Coronary artery (tissue), 2 donors: ENCODE data around the gene SLCO4C1.

ENCODE experiments used
- DNase-seq: peaks from one replicate; pipeline ENCODE4 v3.0.0-alpha.2; 2017; ENCODE audit warnings: low spot score
- H3K27ac ChIP-seq, 2 donors: fragments of 200-600 bp; sonication (generic); one replicate each; pipeline ENCODE4 v1.5.1; 2016 to 2019
- H3K4me3 ChIP-seq: fragments of 200-600 bp; sonication (generic); 2 replicates; pipeline ENCODE4 v1.5.1; 2016; ENCODE audit warnings: mild to moderate bottlenecking, moderate library complexity
- TF ChIP-seq, protein P1 (sequence below): fragments of 200-600 bp; sonication (generic); IDR thresholded peaks from one replicate; pipeline ENCODE4 v1.5.1; 2019; ENCODE audit warnings: antibody characterized with exemption

Gene SLCO4C1

DNA sequence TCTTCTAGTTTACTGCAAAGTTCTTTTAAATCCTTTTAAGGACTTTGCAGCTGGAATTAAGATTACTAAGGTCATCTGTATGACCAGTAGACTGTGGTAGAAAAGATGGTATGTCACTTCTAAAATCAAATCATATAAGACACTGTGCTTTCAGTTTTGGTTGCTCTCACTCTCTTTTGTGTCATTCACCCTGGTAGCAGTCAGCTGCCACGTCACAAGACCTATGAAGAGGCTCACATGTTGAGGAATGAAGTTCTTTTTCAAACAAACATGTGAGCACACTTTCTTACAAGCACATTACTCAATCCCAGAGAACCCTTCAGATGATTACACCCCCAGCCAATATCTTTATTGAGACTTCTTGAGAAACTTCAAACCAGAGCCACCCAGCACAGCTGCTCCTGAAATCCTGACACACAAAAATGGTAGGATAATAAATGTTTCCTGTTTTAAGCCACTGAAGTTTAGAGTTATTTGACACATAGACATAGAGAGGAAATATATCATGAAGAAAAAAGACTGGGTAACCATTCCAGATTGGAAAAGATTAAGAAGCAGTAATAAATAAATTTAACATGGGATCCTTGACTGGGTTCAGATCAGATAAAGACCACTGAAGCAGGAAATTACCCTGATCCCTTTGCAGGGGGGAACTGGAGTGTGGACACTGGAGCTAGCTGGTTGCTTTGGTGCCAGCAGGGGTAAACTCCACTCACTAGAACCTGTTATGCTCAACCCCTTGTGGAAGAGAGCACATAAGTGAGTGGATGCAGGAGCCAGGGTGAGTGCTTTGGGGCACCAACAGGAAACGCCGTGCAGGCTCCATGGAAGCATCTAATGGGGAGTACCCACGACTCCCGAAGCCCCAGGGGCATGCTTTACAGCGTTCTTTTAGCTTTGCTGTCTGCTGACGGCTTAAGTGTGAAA, 64.1 kb downstream of the SLCO4C1 start:
- no peak overlapping the region for H3K27ac ChIP-seq
- DNase-seq, result no peak
- TF ChIP-seq, protein P1, sequence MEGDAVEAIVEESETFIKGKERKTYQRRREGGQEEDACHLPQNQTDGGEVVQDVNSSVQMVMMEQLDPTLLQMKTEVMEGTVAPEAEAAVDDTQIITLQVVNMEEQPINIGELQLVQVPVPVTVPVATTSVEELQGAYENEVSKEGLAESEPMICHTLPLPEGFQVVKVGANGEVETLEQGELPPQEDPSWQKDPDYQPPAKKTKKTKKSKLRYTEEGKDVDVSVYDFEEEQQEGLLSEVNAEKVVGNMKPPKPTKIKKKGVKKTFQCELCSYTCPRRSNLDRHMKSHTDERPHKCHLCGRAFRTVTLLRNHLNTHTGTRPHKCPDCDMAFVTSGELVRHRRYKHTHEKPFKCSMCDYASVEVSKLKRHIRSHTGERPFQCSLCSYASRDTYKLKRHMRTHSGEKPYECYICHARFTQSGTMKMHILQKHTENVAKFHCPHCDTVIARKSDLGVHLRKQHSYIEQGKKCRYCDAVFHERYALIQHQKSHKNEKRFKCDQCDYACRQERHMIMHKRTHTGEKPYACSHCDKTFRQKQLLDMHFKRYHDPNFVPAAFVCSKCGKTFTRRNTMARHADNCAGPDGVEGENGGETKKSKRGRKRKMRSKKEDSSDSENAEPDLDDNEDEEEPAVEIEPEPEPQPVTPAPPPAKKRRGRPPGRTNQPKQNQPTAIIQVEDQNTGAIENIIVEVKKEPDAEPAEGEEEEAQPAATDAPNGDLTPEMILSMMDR, result no peak
- no peak overlapping the region for H3K4me3 ChIP-seq

DNA sequence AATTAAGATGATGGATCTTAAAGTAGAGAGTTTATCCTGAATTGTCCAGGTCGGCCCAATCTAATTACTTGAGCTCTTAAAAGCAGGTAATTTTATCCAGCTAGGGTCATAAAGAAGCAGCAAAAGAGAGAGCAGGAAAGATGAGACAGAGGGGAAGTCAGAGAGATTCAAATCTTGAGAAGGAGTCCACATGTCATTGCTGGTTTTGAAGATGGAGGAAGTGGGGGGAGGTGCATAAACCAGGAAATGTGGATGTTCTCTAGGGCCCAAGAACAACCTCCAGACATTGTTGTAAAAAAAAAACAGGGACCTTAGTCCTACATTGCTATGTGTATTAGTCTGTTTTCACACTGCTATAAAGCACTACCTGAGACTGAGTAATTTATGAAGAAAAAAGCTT, 66.4 kb downstream of the SLCO4C1 start:
- Histone ChIP-seq H3K27ac (no peak overlapping the region), H3K4me3 (no peak overlapping the region)
- DNase-seq, result no peak
- TF ChIP-seq, protein P1, result no peak

DNA sequence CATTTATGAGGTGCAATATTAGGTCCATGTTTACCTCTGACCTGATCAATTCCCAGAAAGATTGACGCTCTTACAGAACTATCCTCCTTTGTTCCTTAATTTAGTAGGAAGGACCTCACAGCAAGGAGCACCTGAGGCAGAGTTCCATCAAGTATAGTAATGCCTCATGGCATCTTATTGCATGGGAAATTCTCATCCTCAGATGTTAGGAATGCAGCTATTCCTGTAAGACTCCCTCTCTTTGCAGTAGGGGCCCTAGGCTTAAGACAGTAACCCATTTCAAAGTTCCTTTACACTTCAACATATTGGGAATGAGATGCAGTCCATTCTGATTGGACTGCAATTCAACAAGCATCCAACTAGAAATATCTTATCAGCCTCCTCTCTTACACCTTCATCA, 69.8 kb downstream of the SLCO4C1 start:
- Histone ChIP-seq H3K27ac (no peak overlapping the region), H3K4me3 (no peak overlapping the region)
- TF ChIP-seq, protein P1, result no peak
- DNase-seq, result no peak

DNA sequence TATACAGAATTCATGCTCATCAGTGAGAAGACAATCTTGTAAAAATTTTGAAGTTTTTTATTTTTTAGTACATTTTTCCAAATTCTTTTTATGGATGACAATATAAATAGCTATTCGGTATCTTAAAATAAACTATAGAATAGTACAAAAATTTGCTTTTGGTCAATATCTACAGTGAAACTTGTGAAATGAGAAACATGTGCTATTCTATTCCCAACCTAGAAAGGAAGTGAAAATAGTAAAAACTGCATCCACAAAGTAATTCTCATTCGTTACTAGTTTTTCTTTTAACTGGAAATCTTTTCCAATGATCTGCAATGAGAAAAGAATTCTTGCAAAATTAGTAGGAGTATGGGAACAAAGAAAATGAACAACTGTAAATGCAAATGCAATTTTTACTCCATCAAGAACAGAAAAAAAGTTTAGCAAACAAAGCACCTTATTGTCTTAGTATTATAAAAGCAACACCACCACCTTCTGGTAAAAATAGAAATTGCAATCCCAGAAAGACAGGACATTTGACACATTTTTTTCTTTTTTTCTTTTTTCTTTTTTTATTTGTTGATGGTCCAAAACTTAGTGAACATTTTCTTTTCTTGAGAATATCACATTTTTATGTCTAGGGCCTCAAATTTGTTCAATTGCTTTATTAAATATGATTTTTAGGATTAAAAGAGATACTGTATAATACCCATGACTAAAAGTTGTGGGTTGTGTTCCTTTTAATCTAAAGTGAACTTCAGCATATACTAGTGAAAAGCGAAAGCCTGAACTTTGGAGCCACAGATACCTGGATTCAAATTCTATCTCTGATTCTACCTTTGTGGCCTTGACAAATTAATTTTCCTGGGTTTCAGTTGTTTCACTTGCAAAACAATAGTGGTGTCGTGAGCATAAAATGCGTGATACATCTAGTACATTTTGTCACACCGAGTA, 72.3 kb downstream of the SLCO4C1 start:
- TF ChIP-seq, protein P1, result no peak
- DNase-seq, result no peak

DNA sequence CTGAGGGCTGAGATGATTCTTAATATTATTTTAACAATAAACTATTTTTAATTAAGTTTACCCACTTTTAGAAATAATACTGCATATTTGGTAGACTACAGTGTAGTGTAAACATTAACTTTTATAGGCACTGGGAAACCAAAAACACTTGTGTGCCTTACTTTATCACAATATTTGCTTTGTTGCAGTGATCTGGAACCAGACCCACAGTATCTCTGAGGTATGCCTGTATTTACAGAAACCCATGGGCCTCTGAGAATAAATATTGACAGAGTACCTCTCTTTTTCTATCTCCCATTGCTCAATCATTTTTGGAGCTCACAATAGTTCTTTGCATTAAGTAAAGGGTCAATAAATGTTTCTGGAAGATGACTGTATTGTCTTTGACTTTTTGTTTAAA, 73.3 kb downstream of the SLCO4C1 start:
- Histone ChIP-seq H3K27ac (no peak overlapping the region), H3K4me3 (no peak overlapping the region)
- TF ChIP-seq, protein P1, result no peak
- DNase-seq, result no peak

More for the DNA sequence above, 72.3 kb downstream of the SLCO4C1 start:
- no peak overlapping the region for H3K4me3 ChIP-seq
- no peak overlapping the region for H3K27ac ChIP-seq

DNA sequence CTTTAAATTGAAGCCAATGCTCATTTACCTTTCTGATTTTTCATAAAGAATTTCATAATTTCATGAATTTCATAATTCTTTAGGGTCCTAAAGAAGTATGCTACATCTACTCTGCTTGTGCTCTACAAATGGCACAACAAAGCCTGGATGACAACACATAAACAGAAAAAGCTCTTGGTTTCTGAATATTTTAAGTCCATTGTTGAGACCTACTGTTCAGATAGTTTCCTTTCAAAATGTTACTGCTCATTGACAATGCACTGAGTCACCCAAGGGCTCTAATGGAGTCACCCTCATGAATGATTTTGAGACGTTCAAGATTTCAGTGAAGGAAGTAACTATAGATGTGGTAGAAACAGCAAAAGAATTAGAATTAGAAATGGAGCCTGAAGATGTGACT, 74.1 kb downstream of the SLCO4C1 start:
- TF ChIP-seq, protein P1, result no peak
- no peak overlapping the region for H3K4me3 ChIP-seq

More for the DNA sequence above, 74.1 kb downstream of the SLCO4C1 start:
- no peak overlapping the region for H3K27ac ChIP-seq
- DNase-seq, result no peak
